Chondrocyte (in vitro differentiated cells): ENCODE data around the gene GARNL3. TPM values are rescaled to one million over a fixed set of nuclear protein-coding genes. Genes with fewer than 3 reads are reported as not detected.
A peak's percentile ranks its signal among the peaks of the same experiment; 100 is the strongest.

ENCODE experiments used
- DNase-seq: peaks from one replicate; pipeline ENCODE4 v3.0.0; 2021; ENCODE audit warnings: mixed read lengths, low spot score
- H3K27ac Mint-ChIP-seq: one replicate; pipeline ENCODE4 v1.8.0; 2021; ENCODE audit warnings: mild to moderate bottlenecking, moderate library complexity, mixed read lengths; ENCODE audit not compliant: unreplicated experiment
- H3K27me3 Mint-ChIP-seq: 2 replicates; pipeline ENCODE4 v1.8.0; 2021; ENCODE audit warnings: low read depth, mixed read lengths
- H3K36me3 Mint-ChIP-seq: 2 replicates; pipeline ENCODE4 v1.8.0; 2021; ENCODE audit warnings: low read depth, mixed read lengths
- H3K4me1 Mint-ChIP-seq: 2 replicates; pipeline ENCODE4 v1.8.0; 2021; ENCODE audit warnings: low read depth, mild to moderate bottlenecking, mixed read lengths
- H3K4me3 Mint-ChIP-seq: one replicate; pipeline ENCODE4 v1.8.0; 2021; ENCODE audit warnings: mild to moderate bottlenecking, moderate library complexity, mixed read lengths; ENCODE audit not compliant: unreplicated experiment
- H3K9me3 Mint-ChIP-seq: 2 replicates; pipeline ENCODE4 v1.8.0; 2021; ENCODE audit warnings: low read depth, mixed read lengths
- CTCF ChIP-seq: fragments of 200-600 bp; sonication (generic); IDR thresholded peaks from 2 replicates; pipeline ENCODE4 v1.5.0; 2021; ENCODE audit warnings: antibody characterized with exemption, mild to moderate bottlenecking, moderate library complexity
- total RNA-seq: library from RNA; stranded (reverse); gene quantifications from 3 replicates; pipeline ENCODE4 v1.2.1, GENCODE V29; 2021

The GARNL3 gene
- total RNA-seq, 1 donor from 2014 or later, result 8.9 TPM

DNA sequence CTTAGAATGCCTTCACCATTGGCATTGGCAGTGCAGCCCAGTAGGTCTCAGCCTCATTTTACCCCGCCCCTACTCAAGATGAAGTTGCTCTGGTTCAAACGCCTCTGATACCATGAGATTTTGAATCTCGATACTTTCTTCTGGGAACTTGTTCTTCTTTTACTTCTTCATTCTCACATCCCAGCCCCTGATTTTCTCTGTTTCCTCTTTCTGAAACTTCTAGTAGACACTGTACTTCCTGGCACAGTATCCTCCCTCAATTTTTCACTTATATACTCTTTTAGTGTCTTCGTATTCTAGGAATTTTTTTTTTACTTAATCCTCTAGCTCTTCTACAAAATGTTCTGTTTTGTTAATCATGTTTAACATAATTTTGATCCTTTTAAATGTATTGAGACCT, 146.5 kb downstream of the GARNL3 start:
- Mint-ChIP-seq H3K36me3 (no peaks in the 10 kb centered on the region), H3K27me3 (no peaks in the 10 kb centered on the region), H3K4me1 (no peaks in the 10 kb centered on the region), H3K4me3 (no peak overlapping the region), H3K9me3 (no peaks in the 10 kb centered on the region), H3K27ac (no peak overlapping the region)
- DNase-seq, result no peak
- TF ChIP-seq CTCF, result no peak

DNA sequence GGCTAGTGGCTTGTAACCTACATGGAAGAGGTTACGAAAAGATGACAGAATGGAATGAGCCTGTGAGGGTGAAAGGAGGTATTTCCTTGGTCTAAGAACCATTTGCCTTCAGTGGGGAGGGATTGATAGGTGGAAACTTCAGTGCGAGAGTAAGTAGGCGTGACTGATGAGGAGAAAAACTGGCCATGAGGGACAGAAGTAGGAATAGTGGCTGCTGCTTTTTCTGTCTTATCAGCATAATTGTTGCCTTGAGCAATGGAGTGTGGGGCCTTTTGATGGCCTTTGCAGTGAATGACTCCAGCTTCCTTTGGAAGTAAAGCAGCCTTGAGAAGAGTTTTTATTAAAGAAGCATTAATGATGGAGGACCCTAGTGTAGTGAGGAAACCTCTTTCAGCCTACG, 150.6 kb downstream of the GARNL3 start:
- H3K36me3 Mint-ChIP-seq, result no peaks in the 10 kb centered on the region
- no peak overlapping the region for H3K27ac Mint-ChIP-seq
- no peak overlapping the region for H3K4me3 Mint-ChIP-seq
- H3K9me3 Mint-ChIP-seq, result no peaks in the 10 kb centered on the region
- peaks cover 5% of the 10 kb centered on the region for H3K4me1 Mint-ChIP-seq
- no peak for DNase-seq
- no peaks in the 10 kb centered on the region for H3K27me3 Mint-ChIP-seq
- no peak for TF ChIP-seq CTCF

DNA sequence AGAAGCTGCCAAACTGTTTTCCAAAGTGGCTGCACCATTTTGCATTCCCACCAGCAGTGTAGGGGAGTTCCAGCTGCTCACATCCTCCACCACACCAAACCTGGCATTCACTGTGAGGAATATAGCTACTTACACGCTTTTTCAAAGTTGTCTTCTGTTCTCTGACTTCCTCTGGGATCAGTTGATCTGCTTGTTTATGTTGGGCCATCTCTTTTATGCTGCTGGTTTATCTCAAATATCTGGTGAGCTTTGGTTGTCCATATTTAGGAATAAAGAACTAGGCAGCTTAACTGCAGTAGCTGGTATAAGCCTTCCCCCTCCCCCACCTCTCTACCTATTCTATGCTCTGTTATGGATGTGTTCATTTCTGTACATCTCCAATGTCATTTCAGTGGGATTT, 151.1 kb downstream of the GARNL3 start:
- no peaks in the 10 kb centered on the region for H3K36me3 Mint-ChIP-seq
- DNase-seq, result no peak
- no peak for TF ChIP-seq CTCF
- H3K9me3 Mint-ChIP-seq, result no peaks in the 10 kb centered on the region
- H3K27ac Mint-ChIP-seq, result no peak overlapping the region
- no peak overlapping the region for H3K4me3 Mint-ChIP-seq
- peaks cover 5% of the 10 kb centered on the region for H3K4me1 Mint-ChIP-seq
- H3K27me3 Mint-ChIP-seq, result no peaks in the 10 kb centered on the region

GRCh38 chr9:127417131-127418036, 152.8 kb downstream of the GARNL3 start:
- no peak for TF ChIP-seq CTCF
- no peak for DNase-seq
- H3K27me3 Mint-ChIP-seq, result no peaks in the 10 kb centered on the region

DNA sequence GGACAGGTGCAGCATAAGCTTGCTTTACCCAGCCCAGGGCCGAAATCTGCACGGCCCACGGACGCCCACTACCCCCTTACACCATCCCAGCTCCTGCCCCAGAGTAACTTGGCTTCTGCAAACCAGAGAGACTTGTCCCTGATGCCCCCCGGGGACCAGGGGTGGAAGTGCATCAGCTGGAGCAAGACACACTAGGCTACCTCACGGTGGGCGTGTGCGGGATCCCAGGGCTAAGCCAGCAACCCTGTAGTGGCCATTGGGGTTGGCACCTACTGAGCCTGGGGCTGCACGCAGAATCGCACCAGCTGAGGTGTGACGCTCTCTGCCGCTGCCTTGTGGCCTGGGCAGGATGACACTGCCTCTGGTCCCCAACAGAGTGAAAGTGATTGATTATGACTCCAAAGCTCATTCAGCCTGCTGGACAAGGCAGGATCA, 153.5 kb downstream of the GARNL3 start:
- Mint-ChIP-seq H3K4me1 (peaks cover 12% of the 10 kb centered on the region), H3K27ac (no peak overlapping the region), H3K27me3 (no peaks in the 10 kb centered on the region), H3K9me3 (no peaks in the 10 kb centered on the region), H3K36me3 (no peaks in the 10 kb centered on the region), H3K4me3 (no peak overlapping the region)
- TF ChIP-seq CTCF, result peak; percentile 44
- no peak for DNase-seq

More at GRCh38 chr9:127417131-127418036, 152.8 kb downstream of the GARNL3 start:
- no peaks in the 10 kb centered on the region for H3K36me3 Mint-ChIP-seq
- H3K4me3 Mint-ChIP-seq, result no peak overlapping the region
- H3K4me1 Mint-ChIP-seq, result peaks cover 6% of the 10 kb centered on the region
- no peaks in the 10 kb centered on the region for H3K9me3 Mint-ChIP-seq
- no peak overlapping the region for H3K27ac Mint-ChIP-seq
